NCI-H146 treated with DMSO at 0.1 percent for 48 hours (cell line): ENCODE results near the gene B4GALT7.
"Not testable (repeated sequence)": the region's sequence is repeated elsewhere in the genome, so short reads cannot be mapped to it uniquely, and the experiment has no call there.

Source experiments
- DNase-seq: peaks from one replicate; lab custom pipeline; 2025; ENCODE audit not compliant: unreplicated experiment; lab: John Stamatoyannopoulos, UW

The B4GALT7 gene

GRCh38 chr5:177599731-177600507, at the start of gene B4GALT7:
Gene B4GALT7 (plus strand): TSS chr5:177600132. CDS start chr5:177600211, 79 bp downstream.
- peak; percentile 28 for DNase-seq

GRCh38 chr5:177552839-177553455, 47.0 kb upstream of the B4GALT7 start:
- DNase-seq: no peak

- DNase-seq: no peak
Measured at GRCh38 chr5:177553671-177554429, 46.1 kb upstream of the B4GALT7 start.

GRCh38 chr5:177554474-177555111, 45.3 kb upstream of the B4GALT7 start, which contains the start of gene FAM193B:
Gene FAM193B (minus strand): TSS chr5:177554563. CDS start chr5:177554458, 105 bp downstream.
- DNase-seq: peak; percentile 63

GRCh38 chr5:177555228-177555627, 44.7 kb upstream of the B4GALT7 start:
- DNase-seq: no peak

GRCh38 chr5:177555665-177556064, 44.3 kb upstream of the B4GALT7 start:
- DNase-seq: no peak

- no peak for DNase-seq
Measured at GRCh38 chr5:177557041-177557647, 42.8 kb upstream of the B4GALT7 start.

GRCh38 chr5:177557796-177558195, 42.1 kb upstream of the B4GALT7 start:
- no peak for DNase-seq

- not testable (repeated sequence) for DNase-seq
Measured at GRCh38 chr5:177559446-177559941, 40.4 kb upstream of the B4GALT7 start.

GRCh38 chr5:177565046-177565445, 34.9 kb upstream of the B4GALT7 start:
- no peak for DNase-seq

GRCh38 chr5:177568326-177568725, 31.6 kb upstream of the B4GALT7 start:
- DNase-seq: no peak

GRCh38 chr5:177569894-177570293, 30.0 kb upstream of the B4GALT7 start:
- no peak for DNase-seq

GRCh38 chr5:177575488-177575887, 24.4 kb upstream of the B4GALT7 start:
- no peak for DNase-seq

- DNase-seq: no peak
Measured at GRCh38 chr5:177576169-177576568, 23.8 kb upstream of the B4GALT7 start.

- no peak for DNase-seq
Measured at GRCh38 chr5:177578316-177578715, 21.6 kb upstream of the B4GALT7 start.

- DNase-seq: peak; percentile 32
Measured at GRCh38 chr5:177588413-177588909, 11.5 kb upstream of the B4GALT7 start.

- DNase-seq: no peak
Measured at GRCh38 chr5:177590406-177590805, 9.5 kb upstream of the B4GALT7 start.

- DNase-seq: no peak
Measured at GRCh38 chr5:177591690-177592009, 8.3 kb upstream of the B4GALT7 start.

GRCh38 chr5:177592010-177592834, 7.7 kb upstream of the B4GALT7 start, which contains the start of gene TMED9:
Gene TMED9 (plus strand): TSS chr5:177592203. CDS start chr5:177592215, 12 bp downstream.
- DNase-seq: peak; percentile 64

- no peak for DNase-seq
Measured at GRCh38 chr5:177592905-177593304, 7.0 kb upstream of the B4GALT7 start.
